Neural cell (in vitro differentiated cells): ENCODE data around the gene KIF6. TPM values are rescaled to one million over a fixed set of nuclear protein-coding genes. Genes with fewer than 3 reads are reported as not detected.

ENCODE experiments used
- H2AFZ ChIP-seq: fragments of 200-600, 300-800 bp; sonication (generic), shearing (Covaris generic); 2 replicates; pipeline ENCODE4 v1.6.0; 2014; ENCODE audit warnings: low read depth, mild to moderate bottlenecking, antibody characterized with exemption, low read length, moderate library complexity
- H3F3A ChIP-seq: fragments of 200-600 bp; shearing (Covaris generic); 2 replicates; pipeline ENCODE4 v1.6.1; 2016; ENCODE audit warnings: mild to moderate bottlenecking, moderate library complexity, mixed read lengths, antibody characterized with exemption, low read length; ENCODE audit not compliant: insufficient read depth, poor library complexity, severe bottlenecking
- H3K27ac ChIP-seq: fragments of 200-600, 300-800 bp; sonication (generic), shearing (Covaris generic); 2 replicates; pipeline ENCODE4 v1.5.1; 2014; ENCODE audit warnings: mild to moderate bottlenecking, low read length, moderate library complexity
- H3K27me3 ChIP-seq: fragments of 300-800, 200-600 bp; sonication (generic), shearing (Covaris generic); 2 replicates; pipeline ENCODE4 v1.6.0; 2014; ENCODE audit warnings: mild to moderate bottlenecking, low read depth, low read length, moderate library complexity; ENCODE audit not compliant: insufficient read depth
- H3K36me3 ChIP-seq: fragments of 300-800, 200-600 bp; sonication (generic), shearing (Covaris generic); 2 replicates; pipeline ENCODE4 v1.5.1; 2014; ENCODE audit warnings: mild to moderate bottlenecking, antibody characterized with exemption, low read length, moderate library complexity; ENCODE audit not compliant: insufficient read depth
- H3K4me2 ChIP-seq: fragments of 300-800, 200-600 bp; sonication (generic), shearing (Covaris generic); 2 replicates; pipeline ENCODE4 v1.6.0; 2014; ENCODE audit warnings: mild to moderate bottlenecking, low read length
- H3K4me3 ChIP-seq: fragments of 300-800, 200-600 bp; sonication (generic), shearing (Covaris generic); 2 replicates; pipeline ENCODE4 v1.5.1; 2014; ENCODE audit warnings: mild to moderate bottlenecking, low read length, moderate library complexity
- H3K79me2 ChIP-seq: fragments of 200-600 bp; shearing (Covaris generic); replicated peaks from 2 replicates; pipeline ENCODE4 v1.6.0; 2014; ENCODE audit warnings: mild to moderate bottlenecking, low read length, moderate library complexity; ENCODE audit not compliant: insufficient read depth
- H3K9ac ChIP-seq: fragments of 300-800, 200-600 bp; sonication (generic), shearing (Covaris generic); 2 replicates; pipeline ENCODE4 v1.6.1; 2016; ENCODE audit warnings: mild to moderate bottlenecking, low read length, mixed read lengths
- H3K9me2 ChIP-seq: fragments of 200-600 bp; shearing (Covaris generic); 2 replicates; pipeline ENCODE4 v1.6.1; 2016; ENCODE audit warnings: mild to moderate bottlenecking, low read length, mixed read lengths; ENCODE audit not compliant: insufficient read depth
- H3K9me3 ChIP-seq: fragments of 200-600, 300-800 bp; sonication (generic), shearing (Covaris generic); 2 replicates; pipeline ENCODE4 v1.6.1; 2016; ENCODE audit warnings: mild to moderate bottlenecking, mixed run types, low read length, moderate library complexity, mixed read lengths
- H4K20me1 ChIP-seq: fragments of 200-600 bp; shearing (Covaris generic); 2 replicates; pipeline ENCODE4 v1.6.1; 2016; ENCODE audit warnings: mild to moderate bottlenecking, mixed run types; ENCODE audit not compliant: insufficient read depth
- EP300 ChIP-seq: fragments of 450-650 bp; conservative IDR thresholded peaks from 2 replicates; pipeline ENCODE4 v1.6.1; 2014; ENCODE audit warnings: antibody characterized with exemption, mild to moderate bottlenecking, moderate library complexity; ENCODE audit not compliant: poor library complexity, severe bottlenecking
- EZH2 ChIP-seq: fragments of 200-600, 300-800 bp; shearing (Covaris generic), sonication (generic); IDR thresholded peaks from 2 replicates; pipeline ENCODE4 v1.6.1; 2014; ENCODE audit warnings: antibody characterized with exemption, low read length, borderline replicate concordance, mild to moderate bottlenecking; ENCODE audit not compliant: insufficient read depth, poor library complexity, severe bottlenecking
- MXI1 ChIP-seq: fragments of 450-650 bp; conservative IDR thresholded peaks from 2 replicates; pipeline ENCODE4 v1.6.1; 2014; ENCODE audit warnings: antibody characterized with exemption, mild to moderate bottlenecking; ENCODE audit not compliant: poor library complexity, severe bottlenecking
- POLR2AphosphoS5 ChIP-seq: IDR thresholded peaks from 2 replicates; pipeline ENCODE4 v1.6.1; 2012
- RAD21 ChIP-seq: fragments of 450-650 bp; conservative IDR thresholded peaks from 2 replicates; pipeline ENCODE4 v1.6.1; 2014; ENCODE audit warnings: antibody characterized with exemption, mild to moderate bottlenecking, moderate library complexity
- SMC3 ChIP-seq: fragments of 450-650 bp; conservative IDR thresholded peaks from 2 replicates; pipeline ENCODE4 v1.6.1; 2014; ENCODE audit warnings: antibody characterized with exemption, mild to moderate bottlenecking, moderate library complexity; ENCODE audit not compliant: poor library complexity
- TAF1 ChIP-seq: IDR thresholded peaks from 2 replicates; pipeline ENCODE4 v1.6.1; 2012; ENCODE audit warnings: low read depth
- polyA plus RNA-seq: library from polyadenylated mRNA; depleted of rRNA; stranded (reverse); fragments of >200 nt; gene quantifications from 2 replicates; pipeline ENCODE4 v1.2.3, GENCODE V29; 2014
- TF ChIP-seq, protein P1 (sequence below): fragments of 450-650 bp; IDR thresholded peaks from 2 replicates; pipeline ENCODE4 v1.5.1; 2014; ENCODE audit warnings: antibody characterized with exemption, mild to moderate bottlenecking, moderate library complexity; ENCODE audit not compliant: poor library complexity, severe bottlenecking
- TF ChIP-seq, protein P2 (sequence below): IDR thresholded peaks from 2 replicates; pipeline ENCODE4 v1.6.1; 2012; ENCODE audit warnings: borderline replicate concordance

The KIF6 gene
- polyA plus RNA-seq, 1 donor from 2014 or later = 2.1 TPM

DNA sequence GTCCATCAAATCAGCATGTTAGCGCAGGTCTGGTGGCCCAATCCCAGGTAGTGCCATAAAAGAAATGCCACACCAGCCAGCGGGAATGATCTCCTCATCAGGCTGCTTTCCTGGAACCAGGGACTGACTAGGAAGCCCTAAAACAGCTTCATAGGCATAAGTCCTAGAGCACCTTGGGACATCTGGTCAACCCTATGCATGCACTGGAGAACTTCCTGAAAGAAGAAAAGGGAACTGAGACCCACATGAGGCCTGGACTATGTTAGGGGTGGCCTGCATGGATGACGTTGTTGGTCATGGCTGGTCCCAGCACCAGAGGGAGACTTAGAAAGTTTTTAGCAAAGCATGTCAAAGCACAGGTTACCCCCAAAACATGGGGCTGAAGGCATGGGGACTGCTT is 395.2 kb downstream of the KIF6 start:
- Histone ChIP-seq H3K4me3 (no peak overlapping the region), H3K27me3 (no peaks in the 10 kb centered on the region), H3K9me2 (no peaks in the 10 kb centered on the region), H3K4me2 (no peak overlapping the region), H3K9ac (no peak overlapping the region), H3F3A (no peaks in the 10 kb centered on the region), H3K36me3 (no peaks in the 10 kb centered on the region), H4K20me1 (no peaks in the 10 kb centered on the region), H2AFZ (no peak overlapping the region), H3K9me3 (no peaks in the 10 kb centered on the region), H3K79me2 (no peaks in the 10 kb centered on the region), H3K27ac (no peak overlapping the region)
- TF ChIP-seq RAD21 (no peak), POLR2AphosphoS5 (no peak), EP300 (no peak), TAF1 (no peak)

DNA sequence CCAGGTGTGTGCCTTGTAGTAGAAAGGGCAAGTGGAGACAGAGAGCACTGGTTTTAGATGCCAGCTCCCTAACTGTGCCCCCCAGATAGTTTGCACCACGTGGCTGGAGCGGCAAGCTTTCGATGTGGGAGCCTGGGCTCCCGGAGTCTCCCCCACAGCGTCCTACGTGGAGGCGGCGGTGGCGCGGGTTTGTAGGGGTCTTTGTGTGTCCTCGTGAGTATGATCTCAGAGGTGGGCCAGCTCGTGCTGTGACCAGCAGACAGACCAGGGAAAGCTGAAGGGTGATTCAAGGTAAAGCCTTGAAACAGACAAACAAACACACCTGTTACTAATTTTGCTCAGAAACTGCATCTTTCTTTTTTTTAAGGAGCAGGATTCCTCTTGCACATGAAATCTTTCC is 397.1 kb downstream of the KIF6 start:
- Histone ChIP-seq H3K9ac (no peak overlapping the region), H3K9me3 (no peaks in the 10 kb centered on the region), H3K27me3 (no peaks in the 10 kb centered on the region), H4K20me1 (no peaks in the 10 kb centered on the region), H2AFZ (no peak overlapping the region), H3K4me2 (no peak overlapping the region), H3K4me3 (no peak overlapping the region), H3K27ac (no peak overlapping the region), H3K9me2 (no peaks in the 10 kb centered on the region), H3F3A (no peaks in the 10 kb centered on the region), H3K36me3 (no peaks in the 10 kb centered on the region), H3K79me2 (no peaks in the 10 kb centered on the region)
- TF ChIP-seq EP300 = no peak
- TF ChIP-seq POLR2AphosphoS5 = no peak

DNA sequence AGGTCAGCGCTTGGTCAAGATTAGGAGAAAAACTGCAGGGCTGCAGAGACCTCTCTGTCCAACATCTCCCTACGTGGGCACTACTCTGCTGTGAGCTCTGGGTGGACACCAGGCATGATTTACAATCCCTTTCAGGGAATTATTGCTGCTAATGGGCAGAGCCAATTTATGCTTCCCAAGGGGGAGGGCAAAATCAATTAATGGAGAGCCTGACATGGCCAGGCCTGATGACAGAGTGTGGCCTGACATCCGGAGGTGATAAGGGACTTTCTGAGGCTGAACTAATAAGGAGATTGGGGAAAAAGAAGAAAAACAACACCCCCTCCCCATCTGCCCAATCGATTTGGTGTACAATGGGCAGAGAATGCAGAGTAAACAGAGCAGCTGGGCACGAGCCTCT is 397.7 kb downstream of the KIF6 start:
- H3K27me3 ChIP-seq = no peaks in the 10 kb centered on the region
- H3F3A ChIP-seq = no peaks in the 10 kb centered on the region
- no peak overlapping the region for H2AFZ ChIP-seq
- H3K9me2 ChIP-seq = no peaks in the 10 kb centered on the region
- H3K4me2 ChIP-seq = no peak overlapping the region
- H3K9me3 ChIP-seq = no peaks in the 10 kb centered on the region
- no peak overlapping the region for H3K9ac ChIP-seq
- no peaks in the 10 kb centered on the region for H3K79me2 ChIP-seq
- TF ChIP-seq EP300 (no peak), SMC3 (no peak), MXI1 (no peak), TAF1 (no peak), POLR2AphosphoS5 (no peak), RAD21 (no peak), EZH2 (no peak)
- TF ChIP-seq, protein P1, sequence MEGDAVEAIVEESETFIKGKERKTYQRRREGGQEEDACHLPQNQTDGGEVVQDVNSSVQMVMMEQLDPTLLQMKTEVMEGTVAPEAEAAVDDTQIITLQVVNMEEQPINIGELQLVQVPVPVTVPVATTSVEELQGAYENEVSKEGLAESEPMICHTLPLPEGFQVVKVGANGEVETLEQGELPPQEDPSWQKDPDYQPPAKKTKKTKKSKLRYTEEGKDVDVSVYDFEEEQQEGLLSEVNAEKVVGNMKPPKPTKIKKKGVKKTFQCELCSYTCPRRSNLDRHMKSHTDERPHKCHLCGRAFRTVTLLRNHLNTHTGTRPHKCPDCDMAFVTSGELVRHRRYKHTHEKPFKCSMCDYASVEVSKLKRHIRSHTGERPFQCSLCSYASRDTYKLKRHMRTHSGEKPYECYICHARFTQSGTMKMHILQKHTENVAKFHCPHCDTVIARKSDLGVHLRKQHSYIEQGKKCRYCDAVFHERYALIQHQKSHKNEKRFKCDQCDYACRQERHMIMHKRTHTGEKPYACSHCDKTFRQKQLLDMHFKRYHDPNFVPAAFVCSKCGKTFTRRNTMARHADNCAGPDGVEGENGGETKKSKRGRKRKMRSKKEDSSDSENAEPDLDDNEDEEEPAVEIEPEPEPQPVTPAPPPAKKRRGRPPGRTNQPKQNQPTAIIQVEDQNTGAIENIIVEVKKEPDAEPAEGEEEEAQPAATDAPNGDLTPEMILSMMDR = no peak
- TF ChIP-seq, protein P2, sequence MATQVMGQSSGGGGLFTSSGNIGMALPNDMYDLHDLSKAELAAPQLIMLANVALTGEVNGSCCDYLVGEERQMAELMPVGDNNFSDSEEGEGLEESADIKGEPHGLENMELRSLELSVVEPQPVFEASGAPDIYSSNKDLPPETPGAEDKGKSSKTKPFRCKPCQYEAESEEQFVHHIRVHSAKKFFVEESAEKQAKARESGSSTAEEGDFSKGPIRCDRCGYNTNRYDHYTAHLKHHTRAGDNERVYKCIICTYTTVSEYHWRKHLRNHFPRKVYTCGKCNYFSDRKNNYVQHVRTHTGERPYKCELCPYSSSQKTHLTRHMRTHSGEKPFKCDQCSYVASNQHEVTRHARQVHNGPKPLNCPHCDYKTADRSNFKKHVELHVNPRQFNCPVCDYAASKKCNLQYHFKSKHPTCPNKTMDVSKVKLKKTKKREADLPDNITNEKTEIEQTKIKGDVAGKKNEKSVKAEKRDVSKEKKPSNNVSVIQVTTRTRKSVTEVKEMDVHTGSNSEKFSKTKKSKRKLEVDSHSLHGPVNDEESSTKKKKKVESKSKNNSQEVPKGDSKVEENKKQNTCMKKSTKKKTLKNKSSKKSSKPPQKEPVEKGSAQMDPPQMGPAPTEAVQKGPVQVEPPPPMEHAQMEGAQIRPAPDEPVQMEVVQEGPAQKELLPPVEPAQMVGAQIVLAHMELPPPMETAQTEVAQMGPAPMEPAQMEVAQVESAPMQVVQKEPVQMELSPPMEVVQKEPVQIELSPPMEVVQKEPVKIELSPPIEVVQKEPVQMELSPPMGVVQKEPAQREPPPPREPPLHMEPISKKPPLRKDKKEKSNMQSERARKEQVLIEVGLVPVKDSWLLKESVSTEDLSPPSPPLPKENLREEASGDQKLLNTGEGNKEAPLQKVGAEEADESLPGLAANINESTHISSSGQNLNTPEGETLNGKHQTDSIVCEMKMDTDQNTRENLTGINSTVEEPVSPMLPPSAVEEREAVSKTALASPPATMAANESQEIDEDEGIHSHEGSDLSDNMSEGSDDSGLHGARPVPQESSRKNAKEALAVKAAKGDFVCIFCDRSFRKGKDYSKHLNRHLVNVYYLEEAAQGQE = no peak
- no peaks in the 10 kb centered on the region for H3K36me3 ChIP-seq
- H3K27ac ChIP-seq = no peak overlapping the region
- H3K4me3 ChIP-seq = no peak overlapping the region
- no peaks in the 10 kb centered on the region for H4K20me1 ChIP-seq
